ENCODE measurements around the gene CD226.

CD226 gene

GRCh38 chr18:69895066-69896047 lies 52.3 kb downstream of the CD226 start:
- DNase-seq (ENCODE audit: low read depth) = no peak
- TF ChIP-seq CTCF (IDR thresholded peaks at IDR 0.05; ENCODE audit: insufficient read depth, low read depth, low read length, missing control alignments) = no peak

GRCh38 chr18:69894467-69894866 lies 53.2 kb downstream of the CD226 start:
- TF ChIP-seq CTCF (IDR thresholded peaks at IDR 0.05; ENCODE audit: insufficient read depth, low read depth, low read length, missing control alignments) = no peak
- H3K4me3 ChIP-seq (ENCODE audit: low read length) = no peak overlapping the region
- DNase-seq (ENCODE audit: low read depth) = no peak

More at GRCh38 chr18:69895066-69896047, 52.3 kb downstream of the CD226 start:
- H3K4me3 ChIP-seq (ENCODE audit: low read length) = no peak overlapping the region

DNA sequence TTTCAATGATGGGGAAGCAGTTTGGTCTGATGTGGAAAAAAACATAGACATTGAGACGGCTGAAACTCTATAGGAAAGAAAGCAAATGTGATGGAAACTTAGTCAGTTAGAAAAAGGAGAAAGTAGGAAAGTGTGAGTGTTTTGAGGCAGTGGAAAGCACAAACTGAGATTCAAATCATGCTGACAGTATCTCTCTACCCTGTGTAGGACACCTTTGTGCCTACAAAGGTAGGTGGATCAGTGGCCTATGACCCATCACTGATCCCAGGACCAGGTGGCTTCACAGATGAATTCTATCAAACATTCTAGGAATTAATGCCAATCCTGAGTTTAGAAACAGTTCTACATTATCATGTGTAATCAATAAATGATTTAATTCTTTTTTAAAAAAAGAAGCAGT lies 57.1 kb downstream of the CD226 start:
- DNase-seq (ENCODE audit: low read depth) = no peak
- no peak for TF ChIP-seq CTCF (IDR thresholded peaks at IDR 0.05; ENCODE audit: insufficient read depth, low read depth, low read length, missing control alignments)
- H3K4me3 ChIP-seq (ENCODE audit: low read length) = no peak overlapping the region

GRCh38 chr18:69889009-69889408 lies 58.7 kb downstream of the CD226 start:
- no peak for DNase-seq (ENCODE audit: low read depth)
- no peak for TF ChIP-seq CTCF (IDR thresholded peaks at IDR 0.05; ENCODE audit: insufficient read depth, low read depth, low read length, missing control alignments)
- H3K4me3 ChIP-seq (ENCODE audit: low read length) = no peak overlapping the region

- no peak overlapping the region for H3K4me3 ChIP-seq (ENCODE audit: low read length)
- TF ChIP-seq CTCF (IDR thresholded peaks at IDR 0.05; ENCODE audit: insufficient read depth, low read depth, low read length, missing control alignments) = no peak
- no peak for DNase-seq (ENCODE audit: low read depth)
Measured at GRCh38 chr18:69887256-69887655, 60.4 kb downstream of the CD226 start.

DNA sequence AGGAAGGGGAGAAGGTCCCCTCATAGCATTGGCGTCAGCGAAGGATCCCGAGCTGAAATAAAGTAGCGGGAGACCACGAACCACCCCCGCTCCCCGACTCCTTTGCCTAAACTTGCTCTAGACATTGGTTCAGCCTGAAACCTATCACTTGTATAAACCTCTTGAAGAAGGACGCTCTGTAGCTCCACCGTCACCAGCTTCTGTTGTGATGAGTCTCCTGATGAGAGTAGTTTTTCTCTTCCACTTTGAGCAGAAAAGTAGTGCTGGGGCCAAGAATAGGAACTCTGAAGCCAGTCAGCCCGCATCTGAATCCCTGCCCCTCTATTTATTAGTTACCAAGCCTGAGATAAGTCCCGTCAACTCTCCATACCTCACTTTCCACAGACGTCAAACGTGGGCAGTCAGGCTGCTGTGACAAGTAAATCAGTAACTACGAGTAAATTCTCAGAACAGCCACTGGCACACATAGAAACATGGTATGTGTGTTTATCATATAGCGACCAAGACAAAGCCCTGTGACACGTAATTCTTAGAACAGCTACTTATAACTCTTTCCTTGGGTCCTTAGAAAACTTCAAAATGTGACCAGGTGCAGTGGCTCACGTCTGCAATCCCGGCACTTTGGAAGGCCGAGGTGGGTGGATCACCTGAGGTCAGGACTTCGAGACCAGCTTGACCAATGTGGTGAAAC lies 61.7 kb downstream of the CD226 start:
- no peak for TF ChIP-seq CTCF (IDR thresholded peaks at IDR 0.05; ENCODE audit: insufficient read depth, low read depth, low read length, missing control alignments)
- no peak for DNase-seq (ENCODE audit: low read depth)
- no peak overlapping the region for H3K4me3 ChIP-seq (ENCODE audit: low read length)

Data from epithelial cell of esophagus (primary cell).